ENCODE results near the gene CAND1. TPM values are rescaled to one million over a fixed set of nuclear protein-coding genes. Genes with fewer than 3 reads are reported as not detected.
A peak's percentile ranks its signal among the peaks of the same experiment; 100 is the strongest.

The CAND1 gene
- polyA plus RNA-seq, 6 donors from 2014 or later, result 47.9 to 72.0 (median 59.0) TPM

- peak overlapping the region in 1 of 6 donors; percentile 30 for H3K27ac Mint-ChIP-seq
- H3K4me1 Mint-ChIP-seq, result peaks cover 4 to 6% (median 4%) of the 10 kb centered on the region in 3 donors
- no peaks in the 10 kb centered on the region for H3K36me3 Mint-ChIP-seq
- H3K4me3 Mint-ChIP-seq, result no peak overlapping the region
- DNase-seq (no peak), ATAC-seq (ENCODE audit: low read depth in 2 of 2) (no peak)
- H3K9me3 Mint-ChIP-seq, result peaks cover 0 to 2% (median 0%) of the 10 kb centered on the region in 7 donors
- no peaks in the 10 kb centered on the region for H3K27me3 Mint-ChIP-seq
Observed at GRCh38 chr12:67356380-67356774, 87.2 kb downstream of the CAND1 start.

GRCh38 chr12:67357376-67358125, 88.4 kb downstream of the CAND1 start:
- Mint-ChIP-seq H3K4me3 (no peak overlapping the region), H3K4me1 (peaks cover 4 to 6% (median 4%) of the 10 kb centered on the region in 3 donors), H3K36me3 (no peaks in the 10 kb centered on the region), H3K27me3 (no peaks in the 10 kb centered on the region), H3K27ac (peak overlapping the region in 1 of 6 donors; percentile 21), H3K9me3 (peaks cover 0 to 8% (median 4%) of the 10 kb centered on the region in 7 donors)
- DNase-seq (no peak), ATAC-seq (ENCODE audit: low read depth in 2 of 2) (no peak)

- Mint-ChIP-seq H3K27me3 (no peaks in the 10 kb centered on the region), H3K27ac (peak overlapping the region in 2 of 6 donors; percentile 39 to 62), H3K9me3 (peaks cover 0 to 9% (median 4%) of the 10 kb centered on the region in 7 donors), H3K4me3 (no peak overlapping the region), H3K4me1 (peaks cover 4 to 6% (median 4%) of the 10 kb centered on the region in 3 donors), H3K36me3 (no peaks in the 10 kb centered on the region)
- DNase-seq (no peak), ATAC-seq (ENCODE audit: low read depth in 2 of 2) (no peak)
Observed at GRCh38 chr12:67358781-67359338, 89.7 kb downstream of the CAND1 start.

- H3K9me3 Mint-ChIP-seq, result peaks cover 0 to 9% (median 4%) of the 10 kb centered on the region in 7 donors
- ATAC-seq (ENCODE audit: low read depth in 2 of 2) (peak; percentile 69 to 76), DNase-seq (no peak)
- H3K4me1 Mint-ChIP-seq, result peaks cover 0 to 4% (median 0%) of the 10 kb centered on the region in 3 donors
- no peaks in the 10 kb centered on the region for H3K36me3 Mint-ChIP-seq
- H3K27me3 Mint-ChIP-seq, result no peaks in the 10 kb centered on the region
- peak overlapping the region in 1 of 6 donors; percentile 39 for H3K27ac Mint-ChIP-seq
- H3K4me3 Mint-ChIP-seq, result no peak overlapping the region
Observed at GRCh38 chr12:67362526-67362925, 93.4 kb downstream of the CAND1 start.

- DNase-seq (no peak), ATAC-seq (ENCODE audit: low read depth in 2 of 2) (no peak)
- H3K36me3 Mint-ChIP-seq, result no peaks in the 10 kb centered on the region
- peak overlapping the region in 1 of 6 donors; percentile 83 for H3K27ac Mint-ChIP-seq
- H3K4me1 Mint-ChIP-seq, result no peaks in the 10 kb centered on the region
- no peak overlapping the region for H3K4me3 Mint-ChIP-seq
- H3K9me3 Mint-ChIP-seq, result peaks cover 0 to 9% (median 4%) of the 10 kb centered on the region in 7 donors
- no peaks in the 10 kb centered on the region for H3K27me3 Mint-ChIP-seq
Observed at GRCh38 chr12:67364228-67364627, 95.1 kb downstream of the CAND1 start.

- Mint-ChIP-seq H3K9me3 (peaks cover 0 to 9% (median 4%) of the 10 kb centered on the region in 7 donors), H3K4me3 (no peak overlapping the region), H3K4me1 (no peaks in the 10 kb centered on the region), H3K36me3 (no peaks in the 10 kb centered on the region), H3K27ac (no peak overlapping the region), H3K27me3 (no peaks in the 10 kb centered on the region)
- DNase-seq (no peak), ATAC-seq (ENCODE audit: low read depth in 2 of 2) (no peak)
Observed at GRCh38 chr12:67365131-67365530, 96.0 kb downstream of the CAND1 start.

GRCh38 chr12:67367843-67368242, 98.7 kb downstream of the CAND1 start:
- Mint-ChIP-seq H3K9me3 (peaks cover 0 to 9% (median 3%) of the 10 kb centered on the region in 7 donors), H3K36me3 (peaks cover 8% of the 10 kb centered on the region in 2 donors), H3K4me1 (no peaks in the 10 kb centered on the region), H3K27me3 (no peaks in the 10 kb centered on the region), H3K4me3 (no peak overlapping the region), H3K27ac (no peak overlapping the region)
- DNase-seq, result no peak
- ATAC-seq (ENCODE audit: low read depth in 2 of 2), result no peak
